Ovary (tissue), 9 donors: ENCODE results near the gene GARNL3. TPM values are rescaled to one million over a fixed set of nuclear protein-coding genes. Genes with fewer than 3 reads are reported as not detected.
A peak's percentile ranks its signal among the peaks of the same experiment; 100 is the strongest.

Experiments
- DNase-seq, 5 donors: peaks; one replicate each; pipeline ENCODE4 v3.0.0-alpha.2; 2019 to 2020
- H3K27ac ChIP-seq, 2 donors: fragments of 200-600 bp; one replicate each; pipeline versions ENCODE4 v1.5.1 to v1.8.0; 2019 to 2022
- H3K27me3 ChIP-seq: fragments of 200-600 bp; one replicate; pipeline ENCODE4 v1.8.0; 2022
- H3K36me3 ChIP-seq: fragments of 200-600 bp; sonication (generic); one replicate; pipeline ENCODE4 v1.5.1; 2019
- H3K4me1 ChIP-seq: one replicate; pipeline ENCODE4 v1.8.1; 2013; ENCODE audit warnings: mild to moderate bottlenecking, moderate library complexity; ENCODE audit not compliant: insufficient read depth
- H3K4me3 ChIP-seq: fragments of 200-600 bp; sonication (generic); one replicate; pipeline ENCODE4 v1.5.1; 2017
- H3K9me3 ChIP-seq, 2 donors: fragments of 200-600 bp in 1 of 2; sonication (generic) in 1 of 2; one replicate each; pipeline versions ENCODE4 v1.5.1 to v1.8.1; 2013 to 2019; ENCODE audit warnings: mild to moderate bottlenecking in 1 of 2, moderate library complexity in 1 of 2
- EP300 ChIP-seq: sonication (generic); formaldehyde crosslinking; IDR thresholded peaks from one replicate; pipeline ENCODE4 v1.6.1; 2017; ENCODE audit warnings: antibody characterized with exemption
- POLR2A ChIP-seq: fragments of 450-650 bp; IDR thresholded peaks from one replicate; pipeline ENCODE4 v1.6.1; 2017; ENCODE audit warnings: antibody characterized with exemption, mild to moderate bottlenecking, moderate library complexity
- WGBS, 3 donors: extraction: QIAGEN DNeasy Blood & Tissue Kit in 1 of 3; methylation state at CpG; one replicate each; pipeline versions ENCODE4 v1.1.5 to v1.1.7; 2013 to 2017; 5-methylcytosine and 5-hydroxymethylcytosine counted together
- intact Hi-C, 4 donors: fragments of 100-400 bp; cut with DNase I; formaldehyde crosslinking; loops; one replicate each; pipeline versions ENCODE4 v1.11.0 to v1.15.1; 2022 to 2023
- polyA plus RNA-seq, 2 donors: library from polyadenylated mRNA; stranded (reverse); fragments of 200-250 nt in 1 of 2; fragments of 350-450 nt in 1 of 2; fragmentation: Illumina TruSeq in 1 of 2; extraction: RNeasy Lipid Tissue Mini Kit (QIAGEN cat#74804) in 1 of 2; gene quantifications; one replicate each; pipeline ENCODE4 v1.2.3, GENCODE V29; 2013 to 2014
- total RNA-seq, 7 donors: library from RNA; depleted of rRNA in 2 of 7; stranded (reverse); fragments of >200 nt in 2 of 7; fragmentation: NEBNext Ultra II Directional in 3 of 7; extraction: Animal tissue kit (Norgen Biotek cat#: 25700) in 3 of 7; gene quantifications; one replicate each; pipeline versions ENCODE4 v1.1.0 to v1.2.4, GENCODE V29; 2016 to 2023
- TF ChIP-seq, protein P1 (sequence below), 3 donors: fragments of 450-650 bp in 2 of 3; fragments of 200-600 bp in 1 of 3; IDR thresholded peaks; one replicate each; pipeline versions ENCODE4 v1.5.1 to v1.8.0; 2016 to 2022; ENCODE audit warnings: antibody characterized with exemption in 3 of 3, mild to moderate bottlenecking in 1 of 3
- donor health status: DM: no; HTN: no; CAD: no; lungs with moderate emphysema.
- donor health status: DM: no; HTN: no; CAD: no.
- donor health status: Bipolar disorder and iron deficiency.
- donor health status: DM: yes; HTN: yes; CAD: no.
- donor health status: DM: no; HTN: no; CAD: no.
- donor health status: DM: yes; HTN: yes; CAD: no.

Gene GARNL3
- total and polyA plus RNA-seq, 9 donors, result 8.9 to 30.7 (median 22.9) TPM

DNA sequence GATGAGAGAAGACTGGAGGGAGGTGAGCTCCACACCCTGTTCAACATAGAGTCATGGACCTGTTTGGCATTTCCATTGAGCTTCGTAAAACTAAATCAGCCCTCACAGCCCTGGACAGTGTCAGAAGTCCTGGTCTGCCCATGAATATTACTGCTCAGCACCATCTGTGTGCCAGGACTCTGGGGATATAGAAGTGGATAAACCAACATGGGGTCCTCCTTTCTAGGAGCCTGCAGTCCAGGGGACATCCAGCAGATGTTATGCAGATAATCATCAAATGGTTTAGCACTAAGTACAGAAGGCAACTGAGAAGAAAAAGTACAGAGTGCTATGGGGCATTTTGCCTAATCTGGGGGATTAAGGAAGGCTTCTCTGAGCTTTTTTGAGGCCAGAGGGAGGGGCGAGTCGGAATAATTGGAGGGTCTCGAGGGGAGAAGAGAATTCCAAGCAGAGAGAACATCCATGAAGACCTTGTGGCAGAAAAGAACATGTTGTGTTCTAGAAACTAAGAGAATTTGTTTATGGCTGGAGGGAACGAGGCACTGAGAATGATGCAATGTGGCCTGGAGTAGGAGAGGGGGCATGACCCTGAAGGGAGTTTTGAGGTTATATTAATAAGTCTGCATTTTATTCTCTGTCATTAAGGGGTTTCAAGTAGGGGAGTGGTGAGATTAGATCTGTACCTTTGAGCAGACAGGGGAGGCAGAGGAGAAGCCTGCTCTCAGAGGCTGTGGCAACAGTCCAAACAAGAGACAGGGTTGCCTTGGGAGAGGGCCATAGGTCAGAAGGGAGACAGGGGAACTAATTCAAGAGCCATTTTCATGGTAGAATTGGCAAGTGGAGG is 68.9 kb downstream of the GARNL3 start:
- intact Hi-C loops, result no loop called here
- DNase-seq, result peak in 3 of 5 donors; percentile 18 to 50 (median 47)
- Histone ChIP-seq H3K4me1 (peaks cover 11% of the 10 kb centered on the region), H3K27me3 (no peaks in the 10 kb centered on the region), H3K4me3 (no peak overlapping the region), H3K36me3 (no peaks in the 10 kb centered on the region), H3K9me3 (no peaks in the 10 kb centered on the region), H3K27ac (peak overlapping the region in 1 of 2 donors; percentile 1)
- TF ChIP-seq POLR2A (no peak), EP300 (no peak)
- TF ChIP-seq, protein P1, sequence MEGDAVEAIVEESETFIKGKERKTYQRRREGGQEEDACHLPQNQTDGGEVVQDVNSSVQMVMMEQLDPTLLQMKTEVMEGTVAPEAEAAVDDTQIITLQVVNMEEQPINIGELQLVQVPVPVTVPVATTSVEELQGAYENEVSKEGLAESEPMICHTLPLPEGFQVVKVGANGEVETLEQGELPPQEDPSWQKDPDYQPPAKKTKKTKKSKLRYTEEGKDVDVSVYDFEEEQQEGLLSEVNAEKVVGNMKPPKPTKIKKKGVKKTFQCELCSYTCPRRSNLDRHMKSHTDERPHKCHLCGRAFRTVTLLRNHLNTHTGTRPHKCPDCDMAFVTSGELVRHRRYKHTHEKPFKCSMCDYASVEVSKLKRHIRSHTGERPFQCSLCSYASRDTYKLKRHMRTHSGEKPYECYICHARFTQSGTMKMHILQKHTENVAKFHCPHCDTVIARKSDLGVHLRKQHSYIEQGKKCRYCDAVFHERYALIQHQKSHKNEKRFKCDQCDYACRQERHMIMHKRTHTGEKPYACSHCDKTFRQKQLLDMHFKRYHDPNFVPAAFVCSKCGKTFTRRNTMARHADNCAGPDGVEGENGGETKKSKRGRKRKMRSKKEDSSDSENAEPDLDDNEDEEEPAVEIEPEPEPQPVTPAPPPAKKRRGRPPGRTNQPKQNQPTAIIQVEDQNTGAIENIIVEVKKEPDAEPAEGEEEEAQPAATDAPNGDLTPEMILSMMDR (IDR thresholded peaks at IDR 0.05), result no peak
- 42 to 61% (median 59%) methylated on average over 5 of the region's 5 CpGs for whole genome bisulfite sequencing, 3 donors

DNA sequence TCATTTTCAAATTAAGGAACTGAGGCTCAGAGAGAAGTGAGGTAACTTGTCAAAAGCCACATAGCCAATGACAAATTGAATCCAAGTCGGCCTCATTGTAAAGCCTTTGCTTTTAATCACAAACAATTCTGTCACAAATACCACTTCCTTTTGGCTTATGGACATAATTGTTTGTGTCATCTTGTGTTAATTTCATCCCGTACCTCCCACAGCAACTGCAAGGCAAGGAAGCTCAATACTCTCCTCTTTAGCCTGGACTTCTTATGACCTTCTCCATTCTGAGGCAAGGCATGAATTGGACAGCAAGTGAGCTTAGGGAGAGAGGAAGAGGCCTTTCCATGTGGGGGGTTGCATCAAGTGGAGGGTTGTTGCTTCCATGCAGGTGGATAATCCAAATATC is 70.2 kb downstream of the GARNL3 start:
- TF ChIP-seq EP300, result no peak
- no peak for TF ChIP-seq POLR2A
- TF ChIP-seq, protein P1 (IDR thresholded peaks at IDR 0.05), result no peak
- Histone ChIP-seq H3K9me3 (no peaks in the 10 kb centered on the region), H3K36me3 (no peaks in the 10 kb centered on the region), H3K4me1 (peaks cover 11% of the 10 kb centered on the region), H3K4me3 (no peak overlapping the region), H3K27ac (no peak overlapping the region), H3K27me3 (no peaks in the 10 kb centered on the region)
- WGBS, 3 donors, result 85 to 93% (median 88%) methylated on average over 2 of the region's 2 CpGs
- intact Hi-C loops, result no loop called here
- no peak for DNase-seq

DNA sequence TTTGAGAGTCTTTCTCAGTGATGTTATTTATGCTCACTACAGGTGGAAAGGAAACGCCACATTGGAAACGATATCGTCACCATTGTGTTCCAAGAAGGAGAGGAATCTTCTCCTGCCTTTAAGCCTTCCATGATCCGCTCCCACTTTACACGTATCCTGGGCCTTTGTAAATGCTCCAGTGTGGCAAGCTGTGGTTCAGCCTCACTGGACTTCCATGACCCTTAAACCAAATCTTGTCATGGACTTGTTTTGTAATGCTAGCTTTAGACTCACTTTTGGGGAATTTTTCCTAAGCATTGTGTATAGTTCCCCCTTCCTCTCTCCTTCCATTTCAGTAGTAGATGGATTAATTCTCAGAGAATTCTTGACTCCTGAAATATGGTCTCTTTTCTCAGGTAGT is 71.5 kb downstream of the GARNL3 start:
- TF ChIP-seq, protein P1 (IDR thresholded peaks at IDR 0.05), result no peak
- TF ChIP-seq POLR2A (no peak), EP300 (no peak)
- intact Hi-C loops, result no loop called here
- DNase-seq, result no peak
- H3K27ac ChIP-seq, result peak overlapping the region in 1 of 2 donors; percentile 20
- no peaks in the 10 kb centered on the region for H3K9me3 ChIP-seq
- H3K27me3 ChIP-seq, result no peaks in the 10 kb centered on the region
- 93 to 95% (median 93%) methylated on average over 5 of the region's 5 CpGs for WGBS, 3 donors
- H3K4me1 ChIP-seq, result peaks cover 15% of the 10 kb centered on the region
- H3K36me3 ChIP-seq, result no peaks in the 10 kb centered on the region
- H3K4me3 ChIP-seq, result no peak overlapping the region

DNA sequence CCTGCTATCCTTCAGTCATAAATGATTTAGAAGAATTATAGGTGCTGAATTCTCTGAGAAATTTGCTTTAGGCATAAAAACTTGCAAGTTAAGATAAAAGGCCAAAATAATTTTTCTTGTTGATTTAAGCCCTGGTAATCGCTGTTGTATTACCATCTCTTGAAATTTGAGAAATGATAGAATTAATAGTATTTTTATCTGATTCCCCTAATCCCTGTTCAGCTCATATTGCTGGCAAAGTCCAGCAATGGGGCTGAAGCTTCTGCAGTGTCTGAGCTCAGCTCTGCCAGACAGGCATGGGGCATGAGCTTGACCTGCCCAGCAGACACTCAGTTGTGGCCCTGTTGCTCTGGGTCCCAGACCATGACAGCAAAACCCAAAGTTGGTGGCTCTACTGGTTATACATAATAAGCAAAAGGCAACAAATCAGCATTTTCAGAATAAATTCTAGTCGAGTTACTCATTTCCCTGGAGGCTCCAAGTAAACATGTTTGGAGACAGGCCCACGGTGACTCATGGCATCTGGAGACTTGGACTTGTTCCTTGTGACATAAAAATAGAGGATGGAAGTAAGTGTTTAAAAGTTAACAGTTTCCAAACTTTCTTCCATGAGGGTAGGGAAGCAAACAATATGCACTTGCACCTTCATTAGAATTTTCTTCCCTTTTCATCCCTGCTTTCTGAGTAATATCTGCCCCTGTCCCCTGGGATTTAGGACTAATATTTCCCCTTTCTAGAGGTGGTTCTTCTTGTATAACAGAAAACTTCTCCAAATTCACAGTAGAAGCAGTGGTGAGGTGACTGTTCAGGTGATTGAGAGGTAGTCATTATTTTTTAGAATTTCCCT is 72.2 kb downstream of the GARNL3 start:
- Histone ChIP-seq H3K36me3 (no peaks in the 10 kb centered on the region), H3K4me1 (peaks cover 15% of the 10 kb centered on the region), H3K27me3 (no peaks in the 10 kb centered on the region), H3K9me3 (no peaks in the 10 kb centered on the region), H3K4me3 (no peak overlapping the region), H3K27ac (peak overlapping the region; percentile 1 to 37)
- 4 to 11% (median 10%) methylated on average over 3 of the region's 3 CpGs for WGBS, 3 donors
- no peak for TF ChIP-seq EP300
- no peak for TF ChIP-seq POLR2A
- TF ChIP-seq, protein P1 (IDR thresholded peaks at IDR 0.05), result no peak
- peak; percentile 78 to 93 (median 82) for DNase-seq
- intact Hi-C loops, result no loop called here
